ENCODE results near the gene ISG15. TPM values are rescaled to one million over a fixed set of nuclear protein-coding genes. Genes with fewer than 3 reads are reported as not detected.

ISG15 gene
- total RNA-seq, 4 donors from 2014 or later = 36.0 to 70.6 (median 40.8) TPM; not detected in 1

DNA sequence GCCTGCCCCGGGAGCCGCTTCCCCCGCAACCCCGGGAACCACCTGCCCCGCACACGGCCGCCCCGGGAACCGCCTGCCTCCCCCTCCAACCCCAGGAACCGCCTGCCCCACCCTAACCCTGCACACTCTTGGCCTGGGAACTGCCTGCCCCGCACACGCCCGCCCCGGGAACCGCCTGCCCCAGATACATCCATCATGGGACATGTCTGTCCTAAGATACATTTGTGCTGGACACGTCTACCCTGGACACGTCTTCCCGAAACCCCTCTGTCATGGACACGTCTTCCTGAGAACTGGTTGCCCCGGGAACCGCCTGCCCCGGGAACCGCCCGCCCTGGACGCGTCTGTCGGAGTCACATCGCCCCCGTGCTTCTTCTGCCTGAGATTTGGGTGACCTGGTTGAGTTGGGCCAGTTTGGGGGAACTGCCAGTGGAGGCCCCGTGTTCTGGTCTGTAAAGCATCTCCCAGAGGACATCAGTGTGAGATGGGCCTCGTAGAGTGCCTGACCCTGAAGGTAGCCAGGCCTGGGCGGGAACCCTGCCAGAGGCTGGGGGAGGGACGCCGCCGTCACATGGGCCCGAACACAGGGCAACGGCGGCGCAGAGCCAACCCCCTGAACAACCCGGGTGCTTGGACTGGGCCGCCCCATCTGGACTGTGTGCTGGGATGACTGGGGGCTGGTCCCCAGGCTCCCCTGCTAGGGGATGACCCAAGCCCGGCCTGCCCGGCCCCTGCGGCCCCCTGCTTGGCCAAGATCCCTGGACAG, 35.0 kb upstream of the ISG15 start:
- WGBS, 2 donors (ENCODE audit: low coverage in 1 of 2) = 71% methylated on average over 31 of the region's 44 CpGs; no CpG with 5 or more reads in 1 of the 2 donors

DNA sequence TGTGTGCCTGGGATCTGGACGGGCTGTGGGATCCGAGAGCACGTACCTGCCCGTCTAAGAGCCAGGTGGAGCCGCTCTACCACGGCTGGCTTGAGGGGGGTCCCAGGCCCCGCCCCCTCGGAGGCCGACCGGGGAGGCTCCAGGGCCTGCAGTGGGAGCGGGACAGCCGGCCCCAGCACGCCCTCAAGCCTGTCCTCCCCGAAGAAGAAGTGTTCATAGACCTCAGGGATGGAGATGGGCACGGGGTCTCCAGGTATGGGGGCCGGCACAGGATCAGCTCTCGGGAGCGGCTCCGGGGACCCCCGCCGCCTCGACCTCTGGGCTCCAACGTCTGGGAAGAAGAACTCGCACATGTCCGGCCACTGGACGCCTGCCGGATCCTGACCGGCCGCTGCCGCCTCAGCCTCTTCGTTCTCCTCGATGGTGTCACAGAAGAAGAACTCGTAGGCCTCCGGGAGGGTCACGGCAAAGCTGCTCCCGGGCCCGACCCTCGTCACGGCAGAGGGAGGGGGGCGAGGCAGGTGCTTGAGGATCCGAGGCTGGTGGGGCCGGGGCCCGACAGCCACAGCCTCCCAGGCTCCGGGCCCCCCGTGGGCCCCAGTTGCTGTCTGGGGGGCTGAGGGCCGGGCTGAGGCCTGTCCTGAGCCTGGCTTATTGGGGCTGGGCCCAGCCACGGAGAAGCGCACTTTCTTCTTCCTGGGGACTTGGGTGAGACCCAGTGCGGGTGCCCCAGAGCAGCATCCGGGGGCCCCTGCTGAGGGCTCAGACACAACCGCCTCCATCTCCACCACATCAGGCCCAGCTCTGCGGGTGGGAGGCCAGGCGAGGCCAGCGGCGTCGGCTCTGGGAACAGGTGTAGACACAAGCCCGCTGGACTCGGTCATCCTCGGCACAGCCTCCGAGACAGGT, 34.2 kb upstream of the ISG15 start:
- WGBS, 2 donors (ENCODE audit: low coverage in 1 of 2) = 85% methylated on average over 55 of the region's 60 CpGs; no CpG with 5 or more reads in 1 of the 2 donors
- Histone ChIP-seq H3K27ac (no peak overlapping the region), H3K4me3 (no peak overlapping the region), H3K36me3 (no peaks in the 10 kb centered on the region), H3K9me3 (no peaks in the 10 kb centered on the region), H3K27me3 (peaks cover 59% of the 10 kb centered on the region), H3K4me1 (peaks cover 0 to 9% (median 8%) of the 10 kb centered on the region in 4 donors)
- TF ChIP-seq POLR2AphosphoS5 (IDR thresholded peaks at IDR 0.05) (no peak), EP300 (IDR thresholded peaks at IDR 0.05; ENCODE audit: low read depth) (no peak), POLR2A (IDR thresholded peaks at IDR 0.05) (no peak)
- no peak for DNase-seq
- in situ Hi-C loops (cut with MboI; ENCODE audit: low pct_ligation_motif_present in 1 of 4, low pct_unique_long_range_greater_than_20kb in 1 of 4, low sequenced_read_pairs in 3 of 4) (no loop called here), intact Hi-C loops (cut with DNase I; ENCODE audit: low total_unique reads) (no loop called here)

More for the DNA sequence above, 35.0 kb upstream of the ISG15 start:
- no peaks in the 10 kb centered on the region for H3K36me3 ChIP-seq
- H3K27ac ChIP-seq = no peak overlapping the region
- TF ChIP-seq, protein P1, sequence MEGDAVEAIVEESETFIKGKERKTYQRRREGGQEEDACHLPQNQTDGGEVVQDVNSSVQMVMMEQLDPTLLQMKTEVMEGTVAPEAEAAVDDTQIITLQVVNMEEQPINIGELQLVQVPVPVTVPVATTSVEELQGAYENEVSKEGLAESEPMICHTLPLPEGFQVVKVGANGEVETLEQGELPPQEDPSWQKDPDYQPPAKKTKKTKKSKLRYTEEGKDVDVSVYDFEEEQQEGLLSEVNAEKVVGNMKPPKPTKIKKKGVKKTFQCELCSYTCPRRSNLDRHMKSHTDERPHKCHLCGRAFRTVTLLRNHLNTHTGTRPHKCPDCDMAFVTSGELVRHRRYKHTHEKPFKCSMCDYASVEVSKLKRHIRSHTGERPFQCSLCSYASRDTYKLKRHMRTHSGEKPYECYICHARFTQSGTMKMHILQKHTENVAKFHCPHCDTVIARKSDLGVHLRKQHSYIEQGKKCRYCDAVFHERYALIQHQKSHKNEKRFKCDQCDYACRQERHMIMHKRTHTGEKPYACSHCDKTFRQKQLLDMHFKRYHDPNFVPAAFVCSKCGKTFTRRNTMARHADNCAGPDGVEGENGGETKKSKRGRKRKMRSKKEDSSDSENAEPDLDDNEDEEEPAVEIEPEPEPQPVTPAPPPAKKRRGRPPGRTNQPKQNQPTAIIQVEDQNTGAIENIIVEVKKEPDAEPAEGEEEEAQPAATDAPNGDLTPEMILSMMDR (IDR thresholded peaks at IDR 0.05) = no peak
- TF ChIP-seq POLR2AphosphoS5 (IDR thresholded peaks at IDR 0.05) (no peak), POLR2A (IDR thresholded peaks at IDR 0.05) (no peak), EP300 (IDR thresholded peaks at IDR 0.05; ENCODE audit: low read depth) (no peak)
- in situ Hi-C loops (cut with MboI; ENCODE audit: low pct_ligation_motif_present in 1 of 4, low pct_unique_long_range_greater_than_20kb in 1 of 4, low sequenced_read_pairs in 3 of 4) (no loop called here), intact Hi-C loops (cut with DNase I; ENCODE audit: low total_unique reads) (no loop called here)
- H3K4me3 ChIP-seq = no peak overlapping the region
- H3K4me1 ChIP-seq = peaks cover 0 to 9% (median 7%) of the 10 kb centered on the region in 4 donors
- H3K27me3 ChIP-seq = peaks cover 58% of the 10 kb centered on the region
- no peak for DNase-seq
- no peaks in the 10 kb centered on the region for H3K9me3 ChIP-seq

GRCh38 chr1:979744-980072, 33.6 kb upstream of the ISG15 start:
- in situ Hi-C loops (cut with MboI; ENCODE audit: low pct_ligation_motif_present in 1 of 4, low pct_unique_long_range_greater_than_20kb in 1 of 4, low sequenced_read_pairs in 3 of 4) (no loop called here), intact Hi-C loops (cut with DNase I; ENCODE audit: low total_unique reads) (no loop called here)

GRCh38 chr1:980137-980571, 33.1 kb upstream of the ISG15 start:
- H3K4me1 ChIP-seq = peaks cover 0 to 14% (median 10%) of the 10 kb centered on the region in 4 donors
- H3K36me3 ChIP-seq = no peaks in the 10 kb centered on the region
- H3K9me3 ChIP-seq = no peaks in the 10 kb centered on the region
- in situ Hi-C loops (cut with MboI; ENCODE audit: low pct_ligation_motif_present in 1 of 4, low pct_unique_long_range_greater_than_20kb in 1 of 4, low sequenced_read_pairs in 3 of 4) (no loop called here), intact Hi-C loops (cut with DNase I; ENCODE audit: low total_unique reads) (no loop called here)
- WGBS, 2 donors (ENCODE audit: low coverage in 1 of 2) = 87% methylated on average over 9 of the region's 13 CpGs; no CpG with 5 or more reads in 1 of the 2 donors
- H3K27ac ChIP-seq = no peak overlapping the region
- TF ChIP-seq POLR2A (IDR thresholded peaks at IDR 0.05) (no peak), POLR2AphosphoS5 (IDR thresholded peaks at IDR 0.05) (no peak), EP300 (IDR thresholded peaks at IDR 0.05; ENCODE audit: low read depth) (no peak)
- TF ChIP-seq, protein P1 (IDR thresholded peaks at IDR 0.05) = no peak
- DNase-seq = no peak
- H3K27me3 ChIP-seq = peaks cover 61% of the 10 kb centered on the region
- H3K4me3 ChIP-seq = no peak overlapping the region

More at GRCh38 chr1:979744-980072, 33.6 kb upstream of the ISG15 start:
- no peak for TF ChIP-seq POLR2A (IDR thresholded peaks at IDR 0.05)
- TF ChIP-seq EP300 (IDR thresholded peaks at IDR 0.05; ENCODE audit: low read depth) = no peak
- TF ChIP-seq POLR2AphosphoS5 (IDR thresholded peaks at IDR 0.05) = no peak
- TF ChIP-seq, protein P1 (IDR thresholded peaks at IDR 0.05) = no peak
- DNase-seq = no peak
- H3K27ac ChIP-seq = no peak overlapping the region
- peaks cover 0 to 14% (median 10%) of the 10 kb centered on the region in 4 donors for H3K4me1 ChIP-seq
- H3K4me3 ChIP-seq = no peak overlapping the region
- no peaks in the 10 kb centered on the region for H3K9me3 ChIP-seq
- H3K27me3 ChIP-seq = peaks cover 61% of the 10 kb centered on the region
- WGBS, 2 donors (ENCODE audit: low coverage in 1 of 2) = 86 to 100% methylated on average over 1 to 9 of the region's 9 CpGs
- H3K36me3 ChIP-seq = no peaks in the 10 kb centered on the region
